ENCODE measurements around the gene PRPH2.
"Not testable (repeated sequence)": the region's sequence is repeated elsewhere in the genome, so short reads cannot be mapped to it uniquely, and the experiment has no call there.

DNA sequence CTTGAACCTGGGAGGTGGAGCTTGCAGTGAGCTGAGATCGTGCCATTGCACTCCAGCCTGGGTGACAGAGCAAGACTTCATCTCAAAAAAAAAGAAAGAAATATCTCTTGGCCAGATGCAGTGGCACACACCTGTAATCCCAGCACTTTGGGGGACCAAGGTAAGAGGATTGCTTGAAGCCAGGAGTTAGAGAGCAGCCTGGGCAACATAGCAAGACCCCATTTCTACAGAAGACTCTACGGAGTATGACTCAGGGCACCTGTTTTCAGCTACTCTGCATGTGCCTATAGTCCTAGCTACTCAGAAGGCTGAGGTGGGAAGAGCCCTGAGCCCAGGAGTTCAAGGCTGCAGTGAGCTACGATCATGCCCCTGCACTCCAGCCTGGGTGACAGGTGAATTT, 19.6 kb downstream of the PRPH2 start:
- TF ChIP-seq, protein P1, sequence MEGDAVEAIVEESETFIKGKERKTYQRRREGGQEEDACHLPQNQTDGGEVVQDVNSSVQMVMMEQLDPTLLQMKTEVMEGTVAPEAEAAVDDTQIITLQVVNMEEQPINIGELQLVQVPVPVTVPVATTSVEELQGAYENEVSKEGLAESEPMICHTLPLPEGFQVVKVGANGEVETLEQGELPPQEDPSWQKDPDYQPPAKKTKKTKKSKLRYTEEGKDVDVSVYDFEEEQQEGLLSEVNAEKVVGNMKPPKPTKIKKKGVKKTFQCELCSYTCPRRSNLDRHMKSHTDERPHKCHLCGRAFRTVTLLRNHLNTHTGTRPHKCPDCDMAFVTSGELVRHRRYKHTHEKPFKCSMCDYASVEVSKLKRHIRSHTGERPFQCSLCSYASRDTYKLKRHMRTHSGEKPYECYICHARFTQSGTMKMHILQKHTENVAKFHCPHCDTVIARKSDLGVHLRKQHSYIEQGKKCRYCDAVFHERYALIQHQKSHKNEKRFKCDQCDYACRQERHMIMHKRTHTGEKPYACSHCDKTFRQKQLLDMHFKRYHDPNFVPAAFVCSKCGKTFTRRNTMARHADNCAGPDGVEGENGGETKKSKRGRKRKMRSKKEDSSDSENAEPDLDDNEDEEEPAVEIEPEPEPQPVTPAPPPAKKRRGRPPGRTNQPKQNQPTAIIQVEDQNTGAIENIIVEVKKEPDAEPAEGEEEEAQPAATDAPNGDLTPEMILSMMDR (IDR thresholded peaks at IDR 0.05), result not testable (repeated sequence)
- TF ChIP-seq POLR2A (IDR thresholded peaks at IDR 0.05), result not testable (repeated sequence)
